SJCRH30 (cell line): ENCODE data around the gene SLC39A11. TPM values are rescaled to one million over a fixed set of nuclear protein-coding genes. Genes with fewer than 3 reads are reported as not detected.
"Not testable (repeated sequence)": the region's sequence is repeated elsewhere in the genome, so short reads cannot be mapped to it uniquely, and the experiment has no call there.

ENCODE experiments used
- DNase-seq, 2 experiments: peaks; one replicate each; pipeline ENCODE4 v3.0.0-alpha.2; 2015 to 2020
- H3K27ac ChIP-seq: fragments of 250-450 bp; sonication (Bioruptor Pico); 2 replicates; pipeline ENCODE4 v1.5.1; 2020; ENCODE audit warnings: mild to moderate bottlenecking, moderate library complexity
- H3K27me3 ChIP-seq: fragments of 250-450 bp; sonication (Bioruptor Pico); 2 replicates; pipeline ENCODE4 v1.5.1; 2020; ENCODE audit warnings: mild to moderate bottlenecking, moderate library complexity
- H3K36me3 ChIP-seq: fragments of 250-450 bp; sonication (Bioruptor Pico); 2 replicates; pipeline ENCODE4 v1.5.1; 2020; ENCODE audit warnings: mild to moderate bottlenecking, moderate library complexity
- H3K4me1 ChIP-seq: fragments of 250-450 bp; sonication (Bioruptor Pico); 2 replicates; pipeline ENCODE4 v1.5.1; 2020; ENCODE audit warnings: mild to moderate bottlenecking, moderate library complexity
- H3K4me3 ChIP-seq: fragments of 250-450 bp; sonication (Bioruptor Pico); 2 replicates; pipeline ENCODE4 v1.5.1; 2020; ENCODE audit warnings: mild to moderate bottlenecking, moderate library complexity
- H3K9me3 ChIP-seq: fragments of 250-450 bp; sonication (Bioruptor Pico); replicated peaks from 2 replicates; pipeline ENCODE4 v1.5.1; 2020; ENCODE audit warnings: mild to moderate bottlenecking, moderate library complexity
- total RNA-seq: library from RNA; depleted of rRNA; stranded (reverse); fragments of >200 nt; shearing (Covaris generic); gene quantifications from 2 replicates; pipeline ENCODE4 v1.2.3, GENCODE V29; 2014; rRNA removed

Gene SLC39A11
- total RNA-seq: 5.4 and 9.3 TPM in 2 replicates

- Histone ChIP-seq H3K27ac (no peak within 1 kb of the TSS; the same call in 1 of the 2 replicates), H3K4me3 (peak within 1 kb of the TSS; percentile 61), H3K27me3 (0 out of 2 replicates have a peak, but pooled peaks cover 3% of the 10 kb centered on the region), H3K9me3 (no peaks in the 10 kb centered on the region), H3K36me3 (no peaks in the 10 kb centered on the region), H3K4me1 (no peaks in the 10 kb centered on the region; the same call in 1 of the 2 replicates)
- DNase-seq: peak; percentile 96
Observed at GRCh38 chr17:73092523-73093135, at the start of gene SLC39A11. SLC39A11 (minus strand) TSS chr17:73092688; CDS start chr17:73088764, 3,924 bp downstream.

- Histone ChIP-seq H3K9me3 (no peaks in the 10 kb centered on the region; the same call in 1 of the 2 replicates), H3K36me3 (no peaks in the 10 kb centered on the region), H3K27me3 (peaks cover 10% of the 10 kb centered on the region; the same call in 1 of the 2 replicates), H3K4me1 (no peaks in the 10 kb centered on the region), H3K4me3 (no peak overlapping the region), H3K27ac (no peak overlapping the region)
- DNase-seq: no peak
Observed at GRCh38 chr17:73141411-73141810, 48.9 kb upstream of the SLC39A11 start.

GRCh38 chr17:73140566-73140965 lies 48.1 kb upstream of the SLC39A11 start:
- H3K4me3 ChIP-seq: no peak overlapping the region
- no peaks in the 10 kb centered on the region for H3K4me1 ChIP-seq
- H3K27ac ChIP-seq: no peak overlapping the region
- H3K27me3 ChIP-seq: peaks cover 10% of the 10 kb centered on the region; the same call in 1 of the 2 replicates
- no peak for DNase-seq
- H3K9me3 ChIP-seq: no peaks in the 10 kb centered on the region; the same call in 1 of the 2 replicates
- H3K36me3 ChIP-seq: no peaks in the 10 kb centered on the region

GRCh38 chr17:73139296-73139695 lies 46.8 kb upstream of the SLC39A11 start:
- DNase-seq: no peak
- H3K36me3 ChIP-seq: no peaks in the 10 kb centered on the region
- H3K9me3 ChIP-seq: no peaks in the 10 kb centered on the region; the same call in 1 of the 2 replicates
- no peak overlapping the region for H3K4me3 ChIP-seq
- H3K27me3 ChIP-seq: peaks cover 10% of the 10 kb centered on the region; the same call in 1 of the 2 replicates
- no peaks in the 10 kb centered on the region for H3K4me1 ChIP-seq
- no peak overlapping the region for H3K27ac ChIP-seq

GRCh38 chr17:73138541-73139138 lies 46.2 kb upstream of the SLC39A11 start:
- H3K9me3 ChIP-seq: no peaks in the 10 kb centered on the region
- H3K4me1 ChIP-seq: no peaks in the 10 kb centered on the region
- no peak overlapping the region for H3K27ac ChIP-seq
- no peaks in the 10 kb centered on the region for H3K36me3 ChIP-seq
- no peak for DNase-seq
- no peak overlapping the region for H3K4me3 ChIP-seq
- peaks cover 10% of the 10 kb centered on the region; the same call in 1 of the 2 replicates for H3K27me3 ChIP-seq

- DNase-seq: no peak
- H3K9me3 ChIP-seq: no peaks in the 10 kb centered on the region
- H3K4me3 ChIP-seq: no peak overlapping the region
- no peaks in the 10 kb centered on the region for H3K4me1 ChIP-seq
- no peak overlapping the region for H3K27ac ChIP-seq
- peaks cover 10% of the 10 kb centered on the region; the same call in 1 of the 2 replicates for H3K27me3 ChIP-seq
- no peaks in the 10 kb centered on the region for H3K36me3 ChIP-seq
Observed at GRCh38 chr17:73137376-73137775, 44.9 kb upstream of the SLC39A11 start.

- DNase-seq: no peak
- peaks cover 10% of the 10 kb centered on the region; the same call in 1 of the 2 replicates for H3K27me3 ChIP-seq
- no peak overlapping the region for H3K27ac ChIP-seq
- no peaks in the 10 kb centered on the region for H3K4me1 ChIP-seq
- H3K4me3 ChIP-seq: no peak overlapping the region
- no peaks in the 10 kb centered on the region for H3K9me3 ChIP-seq
- no peaks in the 10 kb centered on the region for H3K36me3 ChIP-seq
Observed at GRCh38 chr17:73135766-73136165, 43.3 kb upstream of the SLC39A11 start.

GRCh38 chr17:73133911-73134649 lies 41.6 kb upstream of the SLC39A11 start:
- Histone ChIP-seq H3K9me3 (no peaks in the 10 kb centered on the region), H3K4me3 (no peak overlapping the region), H3K27me3 (peaks cover 6% of the 10 kb centered on the region), H3K36me3 (no peaks in the 10 kb centered on the region), H3K4me1 (no peaks in the 10 kb centered on the region), H3K27ac (no peak overlapping the region)
- peak in 1 of 2 experiments; percentile 21 for DNase-seq

- no peak for DNase-seq
- Histone ChIP-seq H3K36me3 (no peaks in the 10 kb centered on the region), H3K27ac (no peak overlapping the region), H3K4me3 (no peak overlapping the region), H3K27me3 (peaks cover 2% of the 10 kb centered on the region), H3K9me3 (no peaks in the 10 kb centered on the region), H3K4me1 (no peaks in the 10 kb centered on the region)
Observed at GRCh38 chr17:73132085-73132492, 39.6 kb upstream of the SLC39A11 start.

GRCh38 chr17:73131439-73131838 lies 39.0 kb upstream of the SLC39A11 start:
- H3K27me3 ChIP-seq, H3K36me3 ChIP-seq, H3K27ac ChIP-seq, H3K4me1 ChIP-seq, H3K9me3 ChIP-seq, H3K4me3 ChIP-seq, DNase-seq: not testable (repeated sequence)

- no peak for DNase-seq
- Histone ChIP-seq H3K4me1 (no peaks in the 10 kb centered on the region), H3K27me3 (peaks cover 2% of the 10 kb centered on the region), H3K27ac (no peak overlapping the region), H3K9me3 (no peaks in the 10 kb centered on the region), H3K4me3 (no peak overlapping the region), H3K36me3 (no peaks in the 10 kb centered on the region)
Observed at GRCh38 chr17:73130977-73131376, 38.5 kb upstream of the SLC39A11 start.

GRCh38 chr17:73128496-73128895 lies 36.0 kb upstream of the SLC39A11 start:
- H3K4me3 ChIP-seq: no peak overlapping the region
- H3K4me1 ChIP-seq: no peaks in the 10 kb centered on the region
- H3K27ac ChIP-seq: no peak overlapping the region
- peaks cover 2% of the 10 kb centered on the region for H3K27me3 ChIP-seq
- no peaks in the 10 kb centered on the region for H3K9me3 ChIP-seq
- DNase-seq: no peak
- no peaks in the 10 kb centered on the region for H3K36me3 ChIP-seq

GRCh38 chr17:73126716-73127473 lies 34.4 kb upstream of the SLC39A11 start:
- H3K4me1 ChIP-seq: no peaks in the 10 kb centered on the region
- H3K27ac ChIP-seq: no peak overlapping the region
- H3K4me3 ChIP-seq: no peak overlapping the region
- no peaks in the 10 kb centered on the region for H3K36me3 ChIP-seq
- H3K27me3 ChIP-seq: peaks cover 2% of the 10 kb centered on the region
- H3K9me3 ChIP-seq: no peaks in the 10 kb centered on the region
- no peak for DNase-seq

GRCh38 chr17:73123606-73124320 lies 31.3 kb upstream of the SLC39A11 start:
- Histone ChIP-seq H3K4me1 (no peaks in the 10 kb centered on the region), H3K9me3 (no peaks in the 10 kb centered on the region), H3K27ac (no peak overlapping the region), H3K27me3 (no peaks in the 10 kb centered on the region; the same call in 1 of the 2 replicates), H3K36me3 (no peaks in the 10 kb centered on the region), H3K4me3 (no peak overlapping the region)
- DNase-seq: no peak
